GOT3 (cell line): ENCODE data around the gene NKD1.

Source experiments
- DNase-seq: peaks from one replicate; lab custom pipeline; 2025; ENCODE audit warnings: mixed read lengths; lab: John Stamatoyannopoulos, UW

NKD1 gene

GRCh38 chr16:50651835-50652438 lies 103.7 kb downstream of the NKD1 start:
- no peak for DNase-seq

- no peak for DNase-seq
Observed at GRCh38 chr16:50652836-50653425, 104.7 kb downstream of the NKD1 start.

- DNase-seq: no peak
Observed at GRCh38 chr16:50653633-50654519, 105.7 kb downstream of the NKD1 start.

GRCh38 chr16:50655558-50656055 lies 107.4 kb downstream of the NKD1 start:
- no peak for DNase-seq

- no peak for DNase-seq
Observed at GRCh38 chr16:50657241-50657640, 109.0 kb downstream of the NKD1 start.

- no peak for DNase-seq
Observed at GRCh38 chr16:50659806-50660205, 111.6 kb downstream of the NKD1 start.

GRCh38 chr16:50662306-50662940 lies 114.2 kb downstream of the NKD1 start:
- DNase-seq: no peak

GRCh38 chr16:50664270-50664669 lies 116.1 kb downstream of the NKD1 start:
- no peak for DNase-seq

- DNase-seq: peak; percentile 50
Observed at GRCh38 chr16:50665128-50665878, 117.1 kb downstream of the NKD1 start.

- no peak for DNase-seq
Observed at GRCh38 chr16:50666658-50667496, 118.7 kb downstream of the NKD1 start.

GRCh38 chr16:50667497-50668367 lies 119.5 kb downstream of the NKD1 start:
- DNase-seq: no peak

- DNase-seq: no peak
Observed at GRCh38 chr16:50668368-50669008, 120.3 kb downstream of the NKD1 start.

GRCh38 chr16:50669741-50670140 lies 121.5 kb downstream of the NKD1 start:
- DNase-seq: no peak

- no peak for DNase-seq
Observed at GRCh38 chr16:50670476-50670875, 122.3 kb downstream of the NKD1 start.

- DNase-seq: no peak
Observed at GRCh38 chr16:50671644-50672260, 123.6 kb downstream of the NKD1 start.

- no peak for DNase-seq
Observed at GRCh38 chr16:50673496-50674275, 125.5 kb downstream of the NKD1 start.

GRCh38 chr16:50674831-50675230 lies 126.6 kb downstream of the NKD1 start:
- no peak for DNase-seq
